Uterus (tissue), 2 donors: Measurements from ENCODE around the gene SPP1.

Experiments used
- POLR2A ChIP-seq, 2 donors: fragments of 450-650 bp; IDR thresholded peaks; one replicate each; pipeline ENCODE4 v1.6.1; 2016; ENCODE audit warnings: antibody characterized with exemption in 2 of 2, mild to moderate bottlenecking in 1 of 2, moderate library complexity in 1 of 2
- TF ChIP-seq, protein P1 (sequence below), 4 experiments: fragments of 200-600 bp in 2 of 4; fragments of 450-650 bp in 2 of 4; sonication (generic) in 2 of 4; IDR thresholded peaks; one replicate each; pipeline ENCODE4 v1.5.1; 2016 to 2019; ENCODE audit warnings: antibody characterized with exemption in 4 of 4, mild to moderate bottlenecking in 2 of 4, moderate library complexity in 1 of 4

DNA sequence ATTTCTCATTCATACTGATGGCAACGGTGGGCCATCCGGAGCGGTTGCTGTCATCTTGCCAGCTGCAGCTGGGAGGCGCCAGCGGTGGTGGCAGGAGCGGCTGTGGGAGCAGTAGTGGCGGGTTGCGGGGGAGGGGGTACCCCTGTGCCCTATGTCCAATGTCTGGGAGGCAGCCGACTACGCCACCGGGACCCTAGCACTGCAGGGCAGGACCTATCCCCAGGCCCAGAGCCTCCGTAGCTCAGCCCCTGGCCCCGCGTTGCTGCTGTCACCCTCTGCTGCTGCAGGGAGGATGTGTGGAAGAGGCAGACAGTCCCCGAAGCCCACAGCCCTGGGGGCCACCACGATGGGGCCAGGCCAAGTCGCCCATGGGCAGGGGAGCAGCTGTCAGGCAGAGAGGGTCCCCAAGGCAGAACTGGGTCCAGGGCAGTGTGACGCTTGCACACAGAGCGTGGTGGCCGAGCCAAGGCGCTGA lies 10.0 kb upstream of the SPP1 start:
- TF ChIP-seq POLR2A (IDR thresholded peaks at IDR 0.05), result no peak
- TF ChIP-seq, protein P1, sequence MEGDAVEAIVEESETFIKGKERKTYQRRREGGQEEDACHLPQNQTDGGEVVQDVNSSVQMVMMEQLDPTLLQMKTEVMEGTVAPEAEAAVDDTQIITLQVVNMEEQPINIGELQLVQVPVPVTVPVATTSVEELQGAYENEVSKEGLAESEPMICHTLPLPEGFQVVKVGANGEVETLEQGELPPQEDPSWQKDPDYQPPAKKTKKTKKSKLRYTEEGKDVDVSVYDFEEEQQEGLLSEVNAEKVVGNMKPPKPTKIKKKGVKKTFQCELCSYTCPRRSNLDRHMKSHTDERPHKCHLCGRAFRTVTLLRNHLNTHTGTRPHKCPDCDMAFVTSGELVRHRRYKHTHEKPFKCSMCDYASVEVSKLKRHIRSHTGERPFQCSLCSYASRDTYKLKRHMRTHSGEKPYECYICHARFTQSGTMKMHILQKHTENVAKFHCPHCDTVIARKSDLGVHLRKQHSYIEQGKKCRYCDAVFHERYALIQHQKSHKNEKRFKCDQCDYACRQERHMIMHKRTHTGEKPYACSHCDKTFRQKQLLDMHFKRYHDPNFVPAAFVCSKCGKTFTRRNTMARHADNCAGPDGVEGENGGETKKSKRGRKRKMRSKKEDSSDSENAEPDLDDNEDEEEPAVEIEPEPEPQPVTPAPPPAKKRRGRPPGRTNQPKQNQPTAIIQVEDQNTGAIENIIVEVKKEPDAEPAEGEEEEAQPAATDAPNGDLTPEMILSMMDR (IDR thresholded peaks at IDR 0.05), result no peak
